HCT116 (cell line): ENCODE results near the gene ZNF674. TPM values are rescaled to one million over a fixed set of nuclear protein-coding genes. Genes with fewer than 3 reads are reported as not detected.

Experiments used
- ATAC-seq: fragments of 200-7000 bp; cut with Tn5 transposase; 2 replicates; pipeline ENCODE4 v1.9.1; 2020; ENCODE audit warnings: mild to moderate bottlenecking, moderate library complexity
- BruUV-seq: library from RNA; stranded (reverse); fragments of 400-500 nt; replicated peaks from 2 replicates; lab custom pipeline; 2021; lab: Mats Ljungman, UMichigan
- CTCF ChIA-PET: fragments of 300-600 bp; sonication (Branson Sonifier 250); formaldehyde crosslinking; loops from one replicate; lab custom pipeline; 2021; ENCODE audit warnings: antibody characterized with exemption; lab: Charles Lee
- POLR2A ChIA-PET: fragments of 300-600, 350-600 bp; sonication (Branson Sonifier 250); formaldehyde crosslinking; loops from one replicate; lab custom pipeline; 2021; ENCODE audit warnings: antibody characterized with exemption; lab: Charles Lee
- RAD21 ChIA-PET, 2 experiments: fragments of 300-600 bp; sonication (Branson Sonifier 250); formaldehyde crosslinking; loops; one replicate each; lab custom pipeline; 2023; ENCODE audit warnings: low total read pairs in 2 of 2; ENCODE audit not compliant: uncharacterized antibody in 2 of 2, unreplicated experiment in 2 of 2, low non-redundant PET in 1 of 2; lab: Charles Lee
- DNase-seq: peaks from one replicate; pipeline ENCODE4 v3.0.0-alpha.2; 2010; ENCODE audit warnings: low read depth, low spot score
- H2AFZ ChIP-seq: fragments of 200-600 bp; shearing (Covaris generic), sonication (generic); 2 replicates; pipeline ENCODE4 v1.6.1; 2017; ENCODE audit warnings: low read depth, mixed run types, mixed read lengths, antibody characterized with exemption, low read length; ENCODE audit not compliant: poor library complexity, severe bottlenecking
- H3K27ac ChIP-seq: 2 replicates; pipeline ENCODE4 v1.5.1; 2012; ENCODE audit warnings: low read depth, low read length
- H3K27me3 ChIP-seq: fragments of 200-600 bp; sonication (generic); 2 replicates; pipeline ENCODE4 v1.6.1; 2016; ENCODE audit warnings: mixed run types, low read length, mixed read lengths; ENCODE audit not compliant: insufficient read depth
- H3K36me3 ChIP-seq, 2 experiments: fragments of 200-500 bp in 1 of 2; fragments of 200-600 bp in 1 of 2; sonication (Bioruptor generic) in 1 of 2; sonication (generic) in 1 of 2; 2 replicates each; pipeline versions ENCODE4 v1.5.1 to v1.6.1; 2014 to 2016; ENCODE audit warnings: low read length in 2 of 2, inconsistent platforms in 1 of 2, mixed read lengths in 1 of 2, mixed run types in 1 of 2; ENCODE audit not compliant: insufficient read depth in 2 of 2, control insufficient read depth in 1 of 2
- H3K4me1 ChIP-seq, 2 experiments: fragments of 200-600 bp in 1 of 2; sonication (generic) in 1 of 2; 2 replicates each; pipeline versions ENCODE4 v1.5.1 to v1.6.1; 2012 to 2017; ENCODE audit warnings: low read length in 2 of 2, inconsistent platforms in 1 of 2, mild to moderate bottlenecking in 1 of 2, mixed read lengths in 1 of 2, mixed run types in 1 of 2, moderate library complexity in 1 of 2; ENCODE audit not compliant: insufficient read depth in 2 of 2, control insufficient read depth in 1 of 2
- H3K4me2 ChIP-seq: fragments of 200-600 bp; sonication (generic); 2 replicates; pipeline ENCODE4 v1.6.1; 2017; ENCODE audit warnings: mixed run types, low read length, mixed read lengths
- H3K4me3 ChIP-seq, 2 experiments: fragments of 200-600 bp in 1 of 2; sonication (generic) in 1 of 2; replicated peaks in 1 of 2; 2 replicates each; pipeline ENCODE4 v1.5.1; 2011 to 2016; ENCODE audit warnings: low read length in 2 of 2, control low read depth in 1 of 2, low read depth in 1 of 2, mild to moderate bottlenecking in 1 of 2, mixed read lengths in 1 of 2, mixed run types in 1 of 2
- H3K79me2 ChIP-seq: fragments of 200-600 bp; sonication (generic); 2 replicates; pipeline ENCODE4 v1.6.1; 2017; ENCODE audit warnings: mild to moderate bottlenecking, mixed run types, low read length, moderate library complexity, mixed read lengths; ENCODE audit not compliant: insufficient read depth
- H3K9ac ChIP-seq: fragments of 200-600 bp; sonication (generic); 2 replicates; pipeline ENCODE4 v1.6.1; 2016; ENCODE audit warnings: low read length, mixed read lengths
- H3K9me2 ChIP-seq: fragments of 200-600 bp; sonication (generic), shearing (Covaris generic); 2 replicates; pipeline ENCODE4 v1.6.1; 2017; ENCODE audit warnings: mixed run types, mild to moderate bottlenecking, moderate library complexity; ENCODE audit not compliant: insufficient read depth
- H3K9me3 ChIP-seq, 2 experiments: fragments of 200-500 bp in 1 of 2; fragments of 200-600 bp in 1 of 2; sonication (Bioruptor generic) in 1 of 2; sonication (generic) in 1 of 2; 2 replicates each; pipeline ENCODE4 v1.6.1; 2014 to 2017; ENCODE audit warnings: low read length in 2 of 2, mixed read lengths in 2 of 2, inconsistent platforms in 1 of 2, low read depth in 1 of 2, mild to moderate bottlenecking in 1 of 2, mixed run types in 1 of 2, moderate library complexity in 1 of 2; ENCODE audit not compliant: control insufficient read depth in 1 of 2, insufficient read depth in 1 of 2
- H4K20me1 ChIP-seq: fragments of 200-600 bp; sonication (generic), shearing (Covaris generic); 2 replicates; pipeline ENCODE4 v1.6.1; 2017; ENCODE audit warnings: mixed run types, mild to moderate bottlenecking, moderate library complexity; ENCODE audit not compliant: insufficient read depth
- ATF3 ChIP-seq: IDR thresholded peaks from 2 replicates; pipeline ENCODE4 v1.6.1; 2012
- CBX3 ChIP-seq: IDR thresholded peaks from 2 replicates; pipeline ENCODE4 v1.6.1; 2012; ENCODE audit warnings: low read depth
- EGR1 ChIP-seq: IDR thresholded peaks from 2 replicates; pipeline ENCODE4 v1.6.1; 2012; ENCODE audit warnings: low read depth
- EZH2 ChIP-seq: fragments of 200-600 bp; sonication (generic); IDR thresholded peaks from 2 replicates; pipeline ENCODE4 v1.6.1; 2017; ENCODE audit warnings: antibody characterized with exemption, mixed run types
- EZH2phosphoT487 ChIP-seq: fragments of 200-600 bp; IDR thresholded peaks from 2 replicates; pipeline ENCODE4 v1.6.1; 2018; ENCODE audit warnings: antibody characterized with exemption, borderline replicate concordance
- JUND ChIP-seq: IDR thresholded peaks from 2 replicates; pipeline ENCODE4 v1.6.1; 2012
- POLR2A ChIP-seq: IDR thresholded peaks from 2 replicates; pipeline ENCODE4 v1.7.0; 2011; ENCODE audit warnings: borderline replicate concordance; ENCODE audit not compliant: insufficient read depth, insufficient read length; ENCODE audit errors: extremely low read depth
- POLR2AphosphoS5 ChIP-seq: IDR thresholded peaks from 2 replicates; pipeline ENCODE4 v1.6.1; 2011; ENCODE audit warnings: mild to moderate bottlenecking, low read depth, low read length, moderate library complexity
- SP1 ChIP-seq: IDR thresholded peaks from 2 replicates; pipeline ENCODE4 v1.6.1; 2012; ENCODE audit warnings: low read depth
- SRF ChIP-seq: IDR thresholded peaks from 2 replicates; pipeline ENCODE4 v1.6.1; 2012; ENCODE audit warnings: low read depth
- TCF7L2 ChIP-seq: IDR thresholded peaks from 2 replicates; pipeline ENCODE4 v1.7.0; 2011; ENCODE audit warnings: borderline replicate concordance, inconsistent platforms; ENCODE audit not compliant: insufficient read depth, insufficient read length; ENCODE audit errors: extremely low read depth
- YY1 ChIP-seq: IDR thresholded peaks from 2 replicates; pipeline ENCODE4 v1.6.1; 2011; ENCODE audit warnings: low read length, low read depth, moderate library complexity, mild to moderate bottlenecking; ENCODE audit not compliant: insufficient replicate concordance; ENCODE audit errors: extremely low read depth
- ZBTB33 ChIP-seq: IDR thresholded peaks from 2 replicates; pipeline ENCODE4 v1.6.1; 2011; ENCODE audit warnings: mild to moderate bottlenecking, low read length, moderate library complexity; ENCODE audit not compliant: insufficient replicate concordance; ENCODE audit errors: extremely low read depth
- ZNF274 ChIP-seq: fragments of 200-500 bp; sonication (Bioruptor generic); IDR thresholded peaks from 2 replicates; pipeline ENCODE4 v1.6.1; 2014; ENCODE audit warnings: mild to moderate bottlenecking, low read depth, low read length, inconsistent platforms
- intact Hi-C: fragments of 100-400 bp; cut with micrococcal nuclease; formaldehyde crosslinking; loops from 2 replicates; pipeline ENCODE4 v1.10.0; 2022
- total RNA-seq: library from RNA; stranded (reverse); gene quantifications from one replicate; pipeline ENCODE4 v1.2.1, GENCODE V29; 2021; ENCODE audit not compliant: unreplicated experiment
- TF ChIP-seq, protein P1 (sequence below): IDR thresholded peaks from 2 replicates; pipeline ENCODE4 v1.6.1; 2012

The ZNF674 gene
- total RNA-seq, 1 experiment from 2014 or later = 5.2 TPM

DNA sequence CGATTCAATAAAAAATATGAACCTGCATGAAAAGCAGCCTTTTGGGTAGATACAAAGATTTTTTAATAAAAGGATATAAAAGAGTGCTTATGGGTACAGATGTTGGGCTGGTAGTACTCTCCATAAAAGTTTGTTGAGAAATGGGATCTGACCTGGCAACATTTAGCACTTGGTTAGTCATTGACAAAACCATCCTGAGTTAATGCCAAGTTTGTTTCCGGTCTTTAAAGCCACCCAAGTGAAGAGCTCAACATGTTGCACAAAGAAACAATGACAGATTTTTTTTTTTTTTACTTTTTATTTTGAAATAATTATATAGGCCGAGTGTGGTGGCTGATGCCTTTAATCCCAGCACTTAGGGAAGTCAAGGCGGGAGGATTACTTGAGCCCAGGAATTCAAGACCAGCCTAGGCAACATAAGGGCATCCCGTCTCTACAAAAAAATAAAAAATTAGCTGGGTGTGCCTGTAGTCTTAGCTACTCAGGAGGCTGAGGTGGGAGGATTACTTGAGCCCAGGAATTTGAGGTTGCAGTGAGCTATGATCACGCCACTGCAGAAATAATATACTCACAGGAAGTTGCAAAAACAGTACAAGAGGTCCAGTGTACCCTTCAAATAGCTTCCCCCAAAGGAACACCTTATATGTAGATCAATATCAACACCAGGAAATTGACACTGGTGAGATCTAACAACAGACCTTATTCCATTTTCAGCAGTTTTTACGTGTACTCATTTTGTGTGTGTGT, 44.9 kb upstream of the ZNF674 start:
- Histone ChIP-seq H3K9me3 (no peaks in the 10 kb centered on the region), H3K27me3 (no peaks in the 10 kb centered on the region), H3K27ac (peak overlapping the region; percentile 82), H3K4me1 (peaks cover 44 to 58% of the 10 kb centered on the region in 2 experiments), H3K79me2 (peaks cover 27% of the 10 kb centered on the region), H3K36me3 (no peaks in the 10 kb centered on the region), H3K9me2 (no peaks in the 10 kb centered on the region), H3K9ac (no peak overlapping the region), H2AFZ (no peak overlapping the region), H4K20me1 (no peaks in the 10 kb centered on the region), H3K4me3 (no peak overlapping the region), H3K4me2 (peak overlapping the region; percentile 50)
- DNase-seq = no peak
- ChIA-PET POLR2A (interaction anchor here (0.5 kb wide), 1 partner anchor 115 kb away, joined by 3 read pairs; no protein-coding TSS in a partner anchor), CTCF (no interaction called here), RAD21 (no interaction called here)
- no TSS peak for BruUV-seq
- intact Hi-C loops = no loop called here
- no peak for TF ChIP-seq TCF7L2
- TF ChIP-seq JUND = no peak
- TF ChIP-seq, protein P1, sequence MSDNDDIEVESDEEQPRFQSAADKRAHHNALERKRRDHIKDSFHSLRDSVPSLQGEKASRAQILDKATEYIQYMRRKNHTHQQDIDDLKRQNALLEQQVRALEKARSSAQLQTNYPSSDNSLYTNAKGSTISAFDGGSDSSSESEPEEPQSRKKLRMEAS = no peak
- TF ChIP-seq ZBTB33 = no peak
- TF ChIP-seq POLR2A = no peak
- TF ChIP-seq ZNF274 = no peak
- no peak for TF ChIP-seq POLR2AphosphoS5
- TF ChIP-seq CBX3 = no peak
- TF ChIP-seq SRF = no peak
- no peak for TF ChIP-seq EGR1
- no peak for TF ChIP-seq ATF3
- TF ChIP-seq SP1 = no peak
- no peak for TF ChIP-seq EZH2phosphoT487
- TF ChIP-seq EZH2 = no peak
- no peak for TF ChIP-seq YY1
- peak; percentile 49 for ATAC-seq
